GM21515 (cell line): ENCODE results near the gene GAS6.
"Not testable (repeated sequence)": the region's sequence is repeated elsewhere in the genome, so short reads cannot be mapped to it uniquely, and the experiment has no call there.

Experiments used
- ATAC-seq: cut with Tn5 transposase; IDR thresholded peaks from one replicate; pipeline ENCODE4 v1.9.1; 2021; ENCODE audit not compliant: unreplicated experiment

The GAS6 gene

DNA sequence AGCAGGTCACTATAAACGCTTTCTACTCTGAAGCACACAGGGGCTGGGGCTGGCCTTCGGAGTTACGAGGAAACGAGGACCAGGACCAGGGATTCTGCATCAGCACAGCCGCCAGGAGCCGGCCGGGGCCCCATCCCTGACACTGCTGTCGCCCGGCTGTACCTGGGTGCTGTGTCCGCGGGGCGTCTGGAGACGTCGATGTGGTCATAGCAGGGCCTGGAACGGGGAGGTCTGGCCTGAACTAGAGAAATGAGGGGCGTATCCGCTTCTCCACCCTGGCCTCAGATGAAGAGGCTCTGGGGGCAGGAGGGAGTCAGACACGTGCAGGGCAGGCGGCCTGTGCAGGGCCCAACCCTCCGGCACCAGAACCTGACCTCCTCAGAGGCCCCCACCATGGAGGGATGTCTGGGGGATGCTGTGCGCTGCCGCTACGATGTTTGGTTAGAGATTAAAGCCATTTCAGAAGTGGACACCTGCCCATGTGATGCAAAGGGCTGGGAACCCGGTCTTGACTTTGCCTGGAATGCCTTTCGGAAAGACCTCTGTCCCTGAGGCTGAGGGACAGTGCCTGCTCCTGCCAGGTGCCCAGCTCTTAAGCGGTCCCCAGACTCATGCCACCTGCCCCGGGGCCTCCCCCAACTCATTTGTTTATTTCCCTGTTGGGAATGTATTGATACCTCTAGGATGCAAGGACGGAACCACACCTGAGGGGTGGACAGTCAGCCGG, 21.4 kb downstream of the GAS6 start:
- no peak for ATAC-seq

- ATAC-seq = no peak
Measured at GRCh38 chr13:113841353-113841650, 22.6 kb downstream of the GAS6 start.

DNA sequence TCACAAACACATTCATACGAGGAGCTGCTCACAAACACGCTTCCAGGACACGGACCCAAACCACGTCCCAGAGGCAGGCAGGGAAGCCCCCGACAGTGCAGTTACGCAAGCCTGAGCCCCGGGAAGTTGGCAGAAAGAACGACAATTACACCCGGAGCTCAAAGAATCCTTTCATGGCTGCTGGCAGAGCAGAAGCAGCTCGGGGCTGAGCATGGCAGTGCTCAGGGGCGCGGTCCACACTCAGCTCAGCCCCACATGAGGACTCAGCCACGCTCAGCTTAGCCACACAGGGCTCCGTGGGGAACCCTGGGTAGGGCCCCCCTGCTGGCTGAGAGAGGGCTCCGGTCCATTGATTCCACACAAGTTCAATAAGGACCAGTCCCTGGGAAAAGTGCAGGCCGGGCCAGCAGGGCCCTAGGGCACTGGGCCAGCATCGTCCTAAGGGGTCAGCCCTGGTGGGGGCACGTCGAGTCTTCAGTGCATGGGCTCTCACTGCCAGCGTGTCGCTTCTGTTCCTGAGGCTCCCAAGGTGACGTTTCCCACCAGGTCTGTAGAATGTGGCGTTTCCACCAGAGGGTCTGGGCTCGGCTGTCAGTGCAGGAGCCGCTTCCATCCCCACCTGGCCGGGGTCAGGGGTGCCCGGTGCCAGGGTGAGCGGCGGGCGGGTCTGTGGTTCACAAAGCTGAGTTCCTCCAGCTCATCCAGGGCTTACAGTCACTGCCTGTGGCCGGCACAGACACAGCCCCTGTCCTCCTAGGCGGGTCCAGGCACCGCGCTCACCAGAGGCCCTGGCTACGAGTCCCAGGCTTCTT, 23.1 kb downstream of the GAS6 start:
- ATAC-seq = no peak

DNA sequence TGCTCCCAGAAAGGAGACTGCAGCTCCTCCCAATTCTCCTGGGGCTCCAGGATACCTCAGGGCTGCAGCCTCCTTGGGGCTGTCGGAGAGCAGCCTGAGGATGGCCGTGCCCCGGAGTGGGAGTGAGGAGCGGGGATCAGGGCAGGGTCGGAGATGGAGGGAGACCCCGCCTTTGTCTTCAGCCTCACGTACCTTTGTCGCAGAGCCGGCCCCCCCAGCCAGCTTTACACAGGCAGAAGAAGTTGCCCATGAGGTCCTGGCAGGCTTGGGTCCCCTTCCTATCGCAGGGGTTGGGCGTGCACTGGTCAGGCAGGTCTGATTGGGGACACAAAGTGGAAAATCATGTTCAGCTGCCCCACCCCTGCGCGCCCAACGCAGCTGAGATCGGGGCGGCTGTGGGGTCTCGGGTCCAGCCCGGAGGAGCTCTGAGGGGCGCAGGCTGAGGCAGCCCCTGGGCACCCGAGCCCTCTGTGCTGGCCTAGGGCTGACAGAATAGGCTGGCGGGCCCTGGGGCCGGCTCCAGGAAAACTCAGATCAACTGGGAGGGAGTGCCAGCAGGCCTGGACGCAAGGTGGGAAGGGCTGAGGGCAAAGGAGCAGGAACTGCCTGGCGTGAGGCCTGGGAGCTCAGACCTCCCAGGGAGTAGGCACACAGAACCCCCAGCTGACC, 24.2 kb downstream of the GAS6 start:
- ATAC-seq = no peak

- ATAC-seq = no peak
Measured at GRCh38 chr13:113838711-113839201, 25.1 kb downstream of the GAS6 start.

DNA sequence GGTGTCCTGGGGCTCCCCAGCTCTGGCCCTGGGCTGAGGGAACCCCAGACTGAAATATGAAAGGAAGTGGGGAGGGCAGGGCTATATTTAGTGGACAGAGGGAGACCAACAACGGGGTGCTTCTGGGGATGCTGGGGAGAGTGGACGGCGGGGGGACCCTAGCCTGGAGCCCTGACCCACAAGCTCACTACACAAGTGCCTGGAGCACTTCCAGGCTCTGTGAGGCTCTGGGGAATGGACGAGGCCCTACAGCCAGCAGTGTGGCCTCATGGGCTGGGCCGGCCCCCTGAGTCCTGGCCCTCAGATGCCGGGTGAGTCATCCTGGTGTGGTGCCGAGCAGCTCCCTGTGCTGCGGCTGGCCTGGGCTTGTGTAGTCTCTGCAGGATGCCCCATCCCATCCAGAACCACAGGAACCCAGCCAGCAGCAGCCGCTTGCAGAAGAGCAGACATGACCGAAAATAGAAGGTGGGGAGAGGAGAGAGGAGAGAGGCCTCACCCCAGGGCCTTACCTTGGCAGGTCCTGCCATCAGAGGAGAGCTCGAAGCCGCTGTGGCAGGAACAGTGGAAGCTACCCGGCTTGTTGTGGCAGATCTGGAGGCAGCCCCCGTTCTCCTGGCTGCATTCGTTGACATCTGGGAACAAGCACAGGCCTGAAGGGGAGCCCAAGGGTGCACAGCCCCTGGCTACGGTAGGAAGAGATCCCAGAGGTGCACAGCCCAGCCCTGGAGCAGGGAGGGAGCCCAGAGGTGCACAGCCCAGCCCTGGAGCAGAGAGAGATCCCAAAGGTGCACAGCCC, 26.1 kb downstream of the GAS6 start:
- ATAC-seq = no peak

DNA sequence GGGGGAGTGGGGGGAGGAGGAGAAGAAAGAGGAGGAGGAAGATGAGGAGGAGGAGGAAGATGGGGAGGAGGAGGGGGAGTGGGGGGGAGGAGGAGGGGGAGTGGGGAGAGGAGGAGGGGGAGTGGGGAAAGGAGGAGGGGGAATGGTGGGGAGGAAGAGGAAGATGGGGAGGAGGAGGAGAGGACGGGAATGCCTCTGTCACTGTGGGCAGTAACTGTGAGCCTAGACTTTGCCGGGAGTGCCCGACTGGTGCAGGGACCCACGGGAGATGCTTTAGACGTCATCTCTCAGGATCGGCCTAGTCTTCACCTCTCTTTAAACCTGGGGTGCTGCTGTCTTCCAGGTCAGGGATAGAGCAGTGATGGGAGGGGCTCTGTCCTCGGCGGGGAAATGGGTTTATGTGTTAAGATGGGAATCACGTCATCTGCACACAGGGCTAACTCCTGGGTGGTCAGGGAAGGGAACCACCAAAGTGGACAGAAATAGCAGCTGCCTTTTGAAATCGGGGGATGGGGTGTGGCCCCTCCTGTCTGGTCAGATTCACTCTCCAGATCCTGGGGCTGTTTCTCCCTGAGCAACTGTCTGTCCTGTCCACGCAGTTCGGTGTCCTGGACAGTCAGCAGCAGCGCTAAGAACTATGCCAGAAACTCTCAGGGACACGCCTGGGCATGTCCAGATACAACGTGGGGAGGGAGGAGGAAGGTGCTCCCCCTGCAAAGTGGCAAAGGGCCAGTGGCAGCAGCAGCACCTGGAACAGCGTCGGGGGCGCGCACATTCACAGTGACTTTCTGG, 26.9 kb downstream of the GAS6 start:
- no peak for ATAC-seq

DNA sequence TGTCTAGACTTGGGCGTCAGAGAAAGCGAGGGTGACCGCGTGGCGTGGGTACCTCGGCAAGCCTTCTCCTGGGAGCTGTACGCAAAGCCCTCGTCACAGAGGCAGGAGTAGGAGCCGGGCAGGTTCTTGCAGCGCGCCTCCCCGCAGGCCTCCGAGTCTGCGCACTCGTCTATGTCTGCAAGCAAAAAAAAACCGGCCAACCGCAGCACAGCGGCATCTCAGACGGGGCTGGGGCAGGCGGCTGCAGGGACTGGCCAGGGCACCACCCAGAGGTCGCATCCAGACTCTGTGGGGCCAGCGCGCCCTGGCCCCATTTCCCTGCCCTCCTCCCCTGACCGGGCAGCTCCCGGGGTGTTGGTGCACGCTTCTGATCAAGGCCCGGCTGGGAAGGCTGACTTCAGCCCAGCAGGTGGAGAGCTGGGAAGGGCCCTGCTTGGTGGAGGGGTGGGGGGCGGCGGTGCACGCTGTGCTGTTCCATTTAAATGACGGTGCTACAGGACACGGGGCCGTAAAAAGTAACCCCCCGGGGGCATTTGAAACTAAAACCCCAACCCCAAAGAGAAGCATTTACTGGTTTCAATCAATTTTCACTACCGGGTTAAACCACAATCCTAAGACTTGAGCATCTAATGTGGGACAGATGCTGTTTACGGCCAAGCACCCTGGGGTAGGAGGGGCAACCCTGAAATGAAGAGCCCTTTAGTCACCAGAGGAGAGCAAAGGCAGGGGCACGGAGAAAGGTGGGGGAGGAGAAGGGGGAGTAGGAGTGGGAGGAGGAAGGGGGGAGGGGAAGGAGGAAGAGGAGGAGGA, 28.2 kb downstream of the GAS6 start:
- no peak for ATAC-seq

DNA sequence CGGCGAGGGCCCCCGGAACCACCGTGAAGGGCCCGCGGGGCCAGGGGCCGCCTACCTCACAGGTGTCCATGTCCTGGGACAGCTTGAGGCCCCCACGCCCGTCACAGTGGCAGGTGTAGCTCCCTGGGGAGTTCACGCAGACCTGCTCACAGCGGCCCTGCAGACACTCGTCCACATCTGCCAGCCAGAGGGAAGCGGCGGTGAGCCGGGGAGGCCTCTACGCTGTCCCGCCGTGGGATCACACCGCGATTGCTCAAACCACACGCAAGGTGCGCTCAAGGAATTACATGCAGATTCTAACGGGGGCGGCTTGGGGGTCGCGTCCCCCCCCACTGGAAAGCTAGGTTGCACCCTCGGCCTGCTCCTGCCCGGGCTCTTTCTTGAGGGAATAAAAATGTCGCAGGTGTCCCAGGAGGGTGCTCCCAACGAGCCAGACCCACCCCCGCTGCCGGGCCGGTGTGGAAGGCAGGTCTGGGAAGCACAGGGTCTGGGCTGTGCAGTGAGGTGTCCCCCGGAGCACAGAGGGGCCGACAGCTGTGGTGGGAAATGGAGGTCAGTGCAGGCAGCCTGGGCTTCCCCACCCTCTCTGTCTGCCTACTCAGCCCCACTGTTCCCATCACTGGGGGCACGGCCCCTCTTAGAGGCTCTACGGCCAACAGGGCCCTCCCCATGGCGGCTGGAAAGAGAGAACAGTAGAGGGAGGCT, 29.2 kb downstream of the GAS6 start:
- no peak for ATAC-seq

DNA sequence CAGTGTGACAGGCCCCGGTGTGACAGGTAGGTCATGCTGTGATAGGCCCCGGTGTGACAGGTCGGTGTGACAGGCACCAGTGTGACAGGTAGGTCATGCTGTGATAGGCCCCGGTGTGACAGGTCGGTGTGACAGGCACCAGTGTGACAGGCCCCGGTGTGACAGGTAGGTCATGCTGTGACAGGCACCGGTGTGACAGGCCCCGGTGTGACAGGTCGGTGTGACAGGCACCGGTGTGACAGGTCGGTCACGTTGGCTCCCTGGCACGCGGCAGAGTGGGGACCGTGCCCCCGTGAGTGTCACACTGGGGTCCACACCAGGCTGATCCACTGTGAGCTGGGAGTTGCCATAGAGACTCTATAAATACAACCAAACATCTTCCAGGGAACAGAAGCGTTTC, 29.9 kb downstream of the GAS6 start:
- ATAC-seq = not testable (repeated sequence)

GRCh38 chr13:113833111-113833830, 30.6 kb downstream of the GAS6 start:
- no peak for ATAC-seq

GRCh38 chr13:113832631-113833030, 31.2 kb downstream of the GAS6 start:
- no peak for ATAC-seq

DNA sequence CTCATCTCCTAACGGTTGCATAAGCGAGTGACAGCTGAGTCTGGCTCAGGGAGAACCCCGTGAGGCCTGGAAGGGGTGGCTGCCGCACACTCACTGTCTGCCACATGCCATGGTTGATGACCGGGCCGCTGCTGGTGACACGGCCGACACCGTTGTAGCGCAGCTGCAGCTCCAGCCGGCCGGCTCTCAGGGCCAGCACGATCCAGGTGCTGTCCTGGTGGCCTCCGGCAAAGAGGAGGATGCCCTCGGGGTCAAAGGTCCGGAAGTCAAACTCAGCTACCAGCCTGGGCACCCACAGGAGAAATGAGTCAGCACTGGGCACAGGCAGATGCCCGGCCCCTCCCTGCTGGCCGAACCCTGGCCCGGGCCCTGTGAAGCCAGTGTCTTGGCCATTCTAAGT, 31.7 kb downstream of the GAS6 start:
- ATAC-seq = no peak

GRCh38 chr13:113831061-113831460, 32.8 kb downstream of the GAS6 start:
- no peak for ATAC-seq

DNA sequence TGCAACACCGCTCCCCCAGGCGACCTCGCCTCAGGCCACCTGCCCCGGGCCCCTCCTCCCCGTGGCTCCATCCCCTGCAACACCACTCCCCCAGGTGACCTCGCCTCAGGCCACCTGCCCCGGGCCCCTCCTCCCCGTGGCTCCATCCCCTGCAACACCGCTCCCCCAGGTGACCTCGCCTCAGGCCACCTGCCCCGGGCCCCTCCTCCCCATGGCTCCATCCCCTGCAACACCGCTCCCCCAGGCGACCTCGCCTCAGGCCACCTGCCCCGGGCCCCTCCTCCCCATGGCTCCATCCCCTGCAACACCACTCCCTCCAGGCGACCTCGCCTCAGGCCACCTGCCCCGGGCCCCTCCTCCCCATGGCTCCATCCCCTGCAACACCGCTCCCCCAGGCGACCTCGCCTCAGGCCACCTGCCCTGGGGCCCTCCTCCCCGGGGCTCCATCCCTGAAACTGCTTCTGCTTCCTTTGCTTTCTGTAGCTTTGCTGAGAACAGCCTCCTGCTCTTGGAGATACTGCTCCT, 33.4 kb downstream of the GAS6 start:
- ATAC-seq = not testable (repeated sequence)

DNA sequence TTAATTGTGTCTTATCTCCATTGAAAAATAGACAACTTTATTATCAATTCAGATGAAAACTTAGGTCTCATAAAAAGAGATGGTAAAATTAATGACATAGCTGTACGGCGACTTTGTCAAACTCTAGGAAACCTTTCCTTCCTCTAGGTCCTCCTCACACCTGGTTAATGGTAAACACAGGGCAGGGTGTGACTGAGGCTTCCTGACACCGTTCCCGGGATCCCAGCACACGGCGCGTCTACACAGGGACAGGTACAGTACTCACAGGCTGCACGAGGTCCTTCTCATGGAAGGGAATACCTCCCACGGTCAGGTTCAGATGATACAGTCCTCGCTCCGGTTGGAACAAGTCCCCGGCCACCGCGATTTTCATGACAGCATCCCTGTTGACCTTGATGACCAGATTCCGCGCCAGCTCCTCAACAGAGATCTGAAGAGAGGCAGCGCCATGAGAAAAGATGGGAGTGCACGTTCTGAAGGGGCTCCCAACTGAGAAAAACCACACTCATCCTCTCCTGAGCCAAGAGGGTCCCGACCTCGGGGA, 35.5 kb downstream of the GAS6 start:
- no peak for ATAC-seq

DNA sequence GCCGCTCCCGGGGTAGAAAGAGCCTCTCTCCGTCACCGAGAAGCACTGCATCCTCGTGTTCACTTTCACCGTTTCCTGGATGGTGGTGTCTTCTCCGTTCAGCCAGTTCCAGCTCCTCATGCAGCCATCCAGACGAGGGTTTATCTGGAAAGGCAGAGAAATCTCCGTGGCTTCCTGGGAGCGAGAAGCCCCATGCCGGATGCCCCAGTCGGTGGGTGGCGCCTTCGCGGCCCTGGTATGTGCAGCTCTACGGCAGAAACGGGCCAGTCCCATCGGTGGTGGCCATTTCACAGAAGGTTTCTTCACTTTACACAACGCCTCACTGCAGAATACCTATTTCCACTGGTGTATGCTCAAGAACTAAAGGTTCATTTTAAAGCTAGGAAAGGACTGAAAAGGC, 36.9 kb downstream of the GAS6 start:
- ATAC-seq = no peak

DNA sequence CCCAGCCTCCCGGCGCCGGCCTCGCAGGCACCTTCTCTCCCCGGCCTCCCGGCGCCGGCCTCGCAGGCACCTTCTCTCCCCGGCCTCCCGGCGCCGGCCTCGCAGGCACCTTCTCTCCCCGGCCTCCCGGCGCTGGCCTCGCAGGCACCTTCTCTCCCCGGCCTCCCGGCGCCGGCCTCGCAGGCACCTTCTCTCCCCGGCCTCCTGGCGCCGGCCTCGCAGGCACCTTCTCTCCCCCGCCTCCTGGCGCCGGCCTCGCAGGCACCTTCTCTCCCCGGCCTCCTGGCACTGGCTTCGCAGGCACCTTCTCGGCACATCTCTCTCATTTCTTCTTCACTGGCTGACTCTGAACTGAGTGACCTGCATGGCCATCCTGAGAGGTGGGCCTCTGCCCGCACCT, 37.4 kb downstream of the GAS6 start:
- ATAC-seq = not testable (repeated sequence)
